Gastrocnemius medialis (tissue), 4 donors: Measurements from ENCODE around the gene KIF4A. TPM values are rescaled to one million over a fixed set of nuclear protein-coding genes. Genes with fewer than 3 reads are reported as not detected.
"Not testable (repeated sequence)": the region's sequence is repeated elsewhere in the genome, so short reads cannot be mapped to it uniquely, and the experiment has no call there.

ENCODE experiments used
- ATAC-seq, 2 donors: fragments of 150-250 bp; one replicate each; pipeline ENCODE4 v1.9.1; 2016
- DNase-seq, 2 donors: peaks; one replicate each; pipeline ENCODE4 v3.0.0-alpha.2; 2019
- H3K27ac ChIP-seq, 4 donors: fragments of 200-600 bp; sonication (generic); 1 replicate in 1 of 4; 2 replicates in 3 of 4; pipeline ENCODE4 v1.5.1; 2016 to 2018; ENCODE audit warnings: mild to moderate bottlenecking in 2 of 4, moderate library complexity in 1 of 4
- H3K27me3 ChIP-seq, 3 donors: fragments of 200-600 bp; sonication (generic) in 2 of 3; 1 replicate in 1 of 3; 2 replicates in 2 of 3; pipeline versions ENCODE4 v1.5.1 to v1.6.0; 2016 to 2019; ENCODE audit warnings: mild to moderate bottlenecking in 1 of 3, moderate library complexity in 1 of 3
- H3K36me3 ChIP-seq, 2 donors: fragments of 200-600 bp; sonication (generic) in 1 of 2; one replicate each; pipeline ENCODE4 v1.5.1; 2017 to 2018
- H3K4me1 ChIP-seq, 2 donors: fragments of 200-600 bp; sonication (generic) in 1 of 2; one replicate each; pipeline ENCODE4 v1.5.1; 2016 to 2017; ENCODE audit warnings: mild to moderate bottlenecking in 2 of 2
- H3K4me3 ChIP-seq, 4 donors: fragments of 200-600 bp; sonication (generic) in 3 of 4; 1 replicate in 1 of 4; 2 replicates in 3 of 4; pipeline ENCODE4 v1.5.1; 2016 to 2019; ENCODE audit warnings: mild to moderate bottlenecking in 2 of 4
- H3K9me3 ChIP-seq, 3 donors: fragments of 200-600 bp; sonication (generic) in 2 of 3; 1 replicate in 1 of 3; 2 replicates in 2 of 3; pipeline ENCODE4 v1.5.1; 2016 to 2019
- CTCF ChIP-seq, 5 experiments: fragments of 450-650 bp in 3 of 5; fragments of 200-600 bp in 2 of 5; sonication (generic) in 2 of 5; IDR thresholded peaks in 4 of 5; conservative IDR thresholded peaks in 1 of 5; 1 replicate in 4 of 5; 2 replicates in 1 of 5; pipeline ENCODE4 v1.5.1; 2016 to 2019; ENCODE audit warnings: antibody characterized with exemption in 5 of 5, mild to moderate bottlenecking in 3 of 5, moderate library complexity in 3 of 5
- POLR2A ChIP-seq, 2 donors: fragments of 450-650 bp; IDR thresholded peaks; one replicate each; pipeline ENCODE4 v1.6.1; 2017; ENCODE audit warnings: antibody characterized with exemption in 2 of 2, mild to moderate bottlenecking in 2 of 2, moderate library complexity in 2 of 2
- in situ Hi-C, 4 donors: fragments of 200-750 bp; cut with MboI; loops; one replicate each; pipeline versions ENCODE4 v1.15.0 to v1.8.0; 2017; ENCODE audit warnings: low sequenced_read_pairs in 4 of 4
- intact Hi-C: fragments of 100-400 bp; cut with DNase I; formaldehyde crosslinking; loops from one replicate; pipeline ENCODE4 v1.15.1; 2023; ENCODE audit warnings: low total_unique reads
- total RNA-seq, 4 donors: library from RNA; depleted of rRNA; stranded (reverse); fragments of >200 nt; gene quantifications; one replicate each; pipeline versions ENCODE4 v1.1.0 to v1.2.3, GENCODE V29; 2016

KIF4A gene
- total RNA-seq, 4 donors from 2014 or later: 0.07 to 0.09 TPM; not detected in 2

- H3K9me3 ChIP-seq: no peaks in the 10 kb centered on the region
- H3K27ac ChIP-seq: no peak overlapping the region
- no peak for ATAC-seq
Measured at GRCh38 chrX:70352496-70352895, 62.6 kb downstream of the KIF4A start.

DNA sequence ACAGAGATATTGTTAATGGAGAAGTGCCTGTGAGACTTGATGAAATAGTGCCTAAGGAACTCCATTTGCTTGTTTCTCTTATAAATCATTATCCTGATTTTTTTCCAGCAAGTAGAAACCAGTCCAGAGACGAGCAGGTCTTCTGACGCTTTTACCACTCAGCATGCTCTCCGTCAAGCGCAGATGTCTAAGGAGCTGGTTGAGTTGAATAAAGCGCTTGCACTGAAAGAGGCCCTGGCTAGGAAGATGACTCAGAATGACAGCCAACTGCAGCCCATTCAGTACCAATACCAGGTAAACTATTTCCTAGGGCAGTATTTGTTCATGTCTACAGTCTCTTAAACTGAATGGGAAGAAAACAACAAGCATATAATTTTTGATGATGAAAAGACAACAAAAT, 63.6 kb downstream of the KIF4A start:
- Histone ChIP-seq H3K27ac (no peak overlapping the region), H3K9me3 (no peaks in the 10 kb centered on the region), H3K36me3 (no peaks in the 10 kb centered on the region), H3K27me3 (no peaks in the 10 kb centered on the region), H3K4me1 (no peaks in the 10 kb centered on the region), H3K4me3 (no peak overlapping the region)
- no peak for TF ChIP-seq POLR2A (IDR thresholded peaks at IDR 0.05)
- TF ChIP-seq CTCF (IDR thresholded peaks at IDR 0.05 in 4 of 5, conservative IDR thresholded peaks at IDR 0.05 in 1 of 5): no peak
- intact Hi-C loops: no loop called here
- DNase-seq: no peak
- in situ Hi-C loops: no loop called here
- no peak for ATAC-seq

More at GRCh38 chrX:70352496-70352895, 62.6 kb downstream of the KIF4A start:
- TF ChIP-seq POLR2A (IDR thresholded peaks at IDR 0.05): no peak
- no peak for TF ChIP-seq CTCF (IDR thresholded peaks at IDR 0.05 in 4 of 5, conservative IDR thresholded peaks at IDR 0.05 in 1 of 5)
- no peaks in the 10 kb centered on the region for H3K4me1 ChIP-seq
- intact Hi-C loops (no loop called here), in situ Hi-C loops (no loop called here)
- H3K27me3 ChIP-seq: no peaks in the 10 kb centered on the region
- H3K36me3 ChIP-seq: no peaks in the 10 kb centered on the region
- no peak overlapping the region for H3K4me3 ChIP-seq
- DNase-seq: no peak

DNA sequence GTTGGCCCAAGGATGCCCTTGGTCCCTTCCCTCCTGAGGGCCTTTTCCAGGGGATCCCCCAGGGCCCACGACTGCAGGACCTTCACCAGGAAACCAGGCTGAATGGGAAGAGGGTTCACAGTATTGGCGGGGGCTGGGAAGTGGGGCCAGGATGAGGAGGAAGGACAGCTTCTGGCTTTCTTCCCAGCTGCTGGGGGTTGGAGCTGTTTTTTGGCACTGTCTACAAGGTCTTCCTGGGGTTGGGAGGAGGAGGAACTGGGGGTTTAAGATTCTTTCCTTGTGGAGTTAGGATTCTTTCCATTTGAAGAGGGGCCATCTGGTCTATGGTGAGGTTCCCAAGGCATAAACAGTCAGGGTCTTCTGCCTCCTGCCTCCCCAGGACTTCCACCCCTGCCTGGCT, 64.8 kb downstream of the KIF4A start:
- in situ Hi-C loops: no loop called here
- intact Hi-C loops: no loop called here
- no peak for DNase-seq
- Histone ChIP-seq H3K9me3 (no peaks in the 10 kb centered on the region), H3K27ac (no peak overlapping the region), H3K36me3 (no peaks in the 10 kb centered on the region), H3K4me3 (no peak overlapping the region), H3K4me1 (no peaks in the 10 kb centered on the region), H3K27me3 (no peaks in the 10 kb centered on the region)
- TF ChIP-seq CTCF (IDR thresholded peaks at IDR 0.05 in 4 of 5, conservative IDR thresholded peaks at IDR 0.05 in 1 of 5): no peak
- no peak for TF ChIP-seq POLR2A (IDR thresholded peaks at IDR 0.05)
- ATAC-seq: no peak

DNA sequence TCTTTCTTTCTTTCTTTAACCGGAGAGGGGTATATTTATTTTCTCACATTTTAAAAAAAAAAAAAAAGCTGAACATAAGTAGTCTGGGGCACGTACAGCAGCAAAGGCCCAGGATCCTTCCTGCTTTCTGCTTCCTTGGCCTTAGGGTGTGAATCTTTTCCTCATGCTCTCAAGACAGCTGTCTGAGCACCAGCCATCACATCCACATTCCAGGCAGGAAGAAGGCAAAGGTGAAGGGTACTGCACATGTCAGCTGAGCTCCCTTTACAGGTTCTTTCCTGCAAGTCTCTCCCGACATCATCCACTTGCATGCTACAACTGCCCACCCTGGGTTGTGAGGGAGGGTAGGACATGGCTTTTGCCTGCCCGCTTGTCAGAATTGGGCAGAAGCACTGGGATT, 69.6 kb downstream of the KIF4A start:
- no peaks in the 10 kb centered on the region for H3K27me3 ChIP-seq
- intact Hi-C loops (no loop called here), in situ Hi-C loops (no loop called here)
- DNase-seq: no peak
- H3K36me3 ChIP-seq: no peaks in the 10 kb centered on the region
- no peak for TF ChIP-seq CTCF (IDR thresholded peaks at IDR 0.05 in 4 of 5, conservative IDR thresholded peaks at IDR 0.05 in 1 of 5)
- no peaks in the 10 kb centered on the region for H3K4me1 ChIP-seq
- ATAC-seq: no peak
- no peaks in the 10 kb centered on the region for H3K9me3 ChIP-seq
- H3K4me3 ChIP-seq: no peak overlapping the region
- H3K27ac ChIP-seq: no peak overlapping the region

GRCh38 chrX:70360366-70360765, 70.5 kb downstream of the KIF4A start:
- TF ChIP-seq POLR2A (IDR thresholded peaks at IDR 0.05) (no peak), CTCF (IDR thresholded peaks at IDR 0.05 in 4 of 5, conservative IDR thresholded peaks at IDR 0.05 in 1 of 5) (no peak)
- DNase-seq: no peak
- H3K27me3 ChIP-seq: no peaks in the 10 kb centered on the region
- intact Hi-C loops (no loop called here), in situ Hi-C loops (no loop called here)
- no peak overlapping the region for H3K27ac ChIP-seq
- ATAC-seq: no peak
- H3K4me1 ChIP-seq: no peaks in the 10 kb centered on the region
- no peaks in the 10 kb centered on the region for H3K9me3 ChIP-seq
- no peaks in the 10 kb centered on the region for H3K36me3 ChIP-seq
- no peak overlapping the region for H3K4me3 ChIP-seq

GRCh38 chrX:70368731-70369130, 78.8 kb downstream of the KIF4A start:
- DNase-seq, ATAC-seq, H3K4me3 ChIP-seq, H3K27me3 ChIP-seq, intact Hi-C loops, H3K4me1 ChIP-seq, H3K9me3 ChIP-seq, H3K36me3 ChIP-seq, in situ Hi-C loops, H3K27ac ChIP-seq: not testable (repeated sequence)
